HEK293 (cell line): ENCODE measurements around the gene B4GALNT2.

Experiments
- CTCF ChIA-PET: fragments of 350-600 bp; formaldehyde crosslinking; extraction: SDS; loops from one replicate; lab custom pipeline; 2021; ENCODE audit warnings: antibody characterized with exemption; lab: Yijun Ruan, JAX
- POLR2A ChIA-PET: fragments of 300-600 bp; formaldehyde crosslinking; extraction: SDS; loops from one replicate; lab custom pipeline; 2020; ENCODE audit warnings: antibody characterized with exemption, inconsistent platforms; lab: Yijun Ruan, JAX
- H3K27ac ChIP-seq: fragments of 200-500 bp; sonication (Bioruptor generic); 2 replicates; pipeline ENCODE4 v1.5.1; 2014; ENCODE audit warnings: low read depth, low read length, control low read depth, inconsistent platforms; ENCODE audit errors: extremely low read depth
- H3K36me3 ChIP-seq, 2 experiments: fragments of 200-500 bp in 1 of 2; sonication (Bioruptor generic) in 1 of 2; 1 replicate in 1 of 2; 2 replicates in 1 of 2; pipeline ENCODE4 v1.5.1; 2014 to 2017; ENCODE audit warnings: inconsistent platforms in 2 of 2, low read length in 2 of 2; ENCODE audit not compliant: control insufficient read depth in 2 of 2, insufficient read depth in 1 of 2
- H3K4me1 ChIP-seq: fragments of 200-500 bp; sonication (Bioruptor generic); 2 replicates; pipeline ENCODE4 v1.5.1; 2014; ENCODE audit warnings: mild to moderate bottlenecking, low read length, inconsistent platforms; ENCODE audit not compliant: control insufficient read depth, insufficient read depth
- H3K4me3 ChIP-seq: 2 replicates; pipeline ENCODE4 v1.5.1; 2011; ENCODE audit warnings: low read depth, mild to moderate bottlenecking, control low read depth, low read length, moderate library complexity
- H3K9me3 ChIP-seq: fragments of 200-500 bp; sonication (Bioruptor generic); 2 replicates; pipeline ENCODE4 v1.5.1; 2014; ENCODE audit warnings: low read depth, low read length, inconsistent platforms; ENCODE audit not compliant: control insufficient read depth, insufficient read depth
- FEZF1 ChIP-seq: fragments of 450-650 bp; formaldehyde crosslinking; IDR thresholded peaks from 2 replicates; pipeline ENCODE4 v1.5.1; 2016; ENCODE audit warnings: missing biosample characterization, missing genetic modification characterization
- MZF1 ChIP-seq: fragments of 450-650 bp; formaldehyde crosslinking; IDR thresholded peaks from 2 replicates; pipeline ENCODE4 v1.5.1; 2017; ENCODE audit warnings: missing biosample characterization, missing genetic modification characterization, borderline replicate concordance
- ZBTB20 ChIP-seq: fragments of 450-650 bp; formaldehyde crosslinking; IDR thresholded peaks from 2 replicates; pipeline ENCODE4 v1.5.1; 2016; ENCODE audit warnings: missing biosample characterization, missing genetic modification characterization
- ZEB2 ChIP-seq: fragments of 450-650 bp; formaldehyde crosslinking; IDR thresholded peaks from 2 replicates; pipeline ENCODE4 v1.5.1; 2016; ENCODE audit warnings: missing biosample characterization, missing genetic modification characterization
- ZFHX2 ChIP-seq: fragments of 450-650 bp; formaldehyde crosslinking; conservative IDR thresholded peaks from 2 replicates; pipeline ENCODE4 v1.5.1; 2016; ENCODE audit warnings: missing biosample characterization, missing genetic modification characterization
- ZNF223 ChIP-seq: fragments of 450-650 bp; formaldehyde crosslinking; IDR thresholded peaks from 2 replicates; pipeline ENCODE4 v1.5.1; 2016; ENCODE audit warnings: missing biosample characterization, missing genetic modification characterization
- ZNF266 ChIP-seq: fragments of 450-650 bp; formaldehyde crosslinking; IDR thresholded peaks from 2 replicates; pipeline ENCODE4 v1.5.1; 2016; ENCODE audit warnings: missing biosample characterization, missing genetic modification characterization, low read depth
- ZNF37A ChIP-seq: fragments of 450-650 bp; IDR thresholded peaks from 2 replicates; pipeline ENCODE4 v1.5.1; 2018; ENCODE audit warnings: missing biosample characterization, missing genetic modification characterization
- ZNF391 ChIP-seq: fragments of 450-650 bp; formaldehyde crosslinking; IDR thresholded peaks from 2 replicates; pipeline ENCODE4 v1.5.1; 2016; ENCODE audit warnings: low read depth, missing biosample characterization, missing genetic modification characterization, borderline replicate concordance
- ZNF501 ChIP-seq: fragments of 450-650 bp; formaldehyde crosslinking; IDR thresholded peaks from 2 replicates; pipeline ENCODE4 v1.5.1; 2016; ENCODE audit warnings: missing biosample characterization, missing genetic modification characterization
- ZNF510 ChIP-seq: fragments of 450-650 bp; formaldehyde crosslinking; IDR thresholded peaks from 2 replicates; pipeline ENCODE4 v1.5.1; 2018; ENCODE audit warnings: mild to moderate bottlenecking, missing genetic modification characterization, missing biosample characterization; ENCODE audit not compliant: insufficient replicate concordance
- ZNF529 ChIP-seq: fragments of 450-650 bp; formaldehyde crosslinking; IDR thresholded peaks from 2 replicates; pipeline ENCODE4 v1.5.1; 2017; ENCODE audit warnings: missing genetic modification characterization, missing biosample characterization; ENCODE audit not compliant: insufficient replicate concordance
- ZNF600 ChIP-seq: fragments of 450-650 bp; formaldehyde crosslinking; IDR thresholded peaks from 2 replicates; pipeline ENCODE4 v1.5.1; 2016; ENCODE audit warnings: missing biosample characterization, missing genetic modification characterization
- ZNF654 ChIP-seq: fragments of 450-650 bp; formaldehyde crosslinking; IDR thresholded peaks from 2 replicates; pipeline ENCODE4 v1.5.1; 2016; ENCODE audit warnings: low read depth, missing biosample characterization, missing genetic modification characterization
- TF ChIP-seq, protein P1 (sequence below): fragments of 450-650 bp; formaldehyde crosslinking; IDR thresholded peaks from 2 replicates; pipeline ENCODE4 v1.5.1; 2016; ENCODE audit warnings: missing biosample characterization, missing genetic modification characterization
- TF ChIP-seq, protein P2 (sequence below): fragments of 450-650 bp; formaldehyde crosslinking; IDR thresholded peaks from 2 replicates; pipeline ENCODE4 v1.5.1; 2016; ENCODE audit warnings: missing biosample characterization, missing genetic modification characterization
- TF ChIP-seq, protein P3 (sequence below): fragments of 450-650 bp; formaldehyde crosslinking; IDR thresholded peaks from 2 replicates; pipeline ENCODE4 v1.5.1; 2016; ENCODE audit warnings: missing biosample characterization, missing genetic modification characterization
- TF ChIP-seq, protein P4 (sequence below): fragments of 450-650 bp; formaldehyde crosslinking; IDR thresholded peaks from 2 replicates; pipeline ENCODE4 v1.5.1; 2016; ENCODE audit warnings: missing biosample characterization, missing genetic modification characterization, borderline replicate concordance

The B4GALNT2 gene

DNA sequence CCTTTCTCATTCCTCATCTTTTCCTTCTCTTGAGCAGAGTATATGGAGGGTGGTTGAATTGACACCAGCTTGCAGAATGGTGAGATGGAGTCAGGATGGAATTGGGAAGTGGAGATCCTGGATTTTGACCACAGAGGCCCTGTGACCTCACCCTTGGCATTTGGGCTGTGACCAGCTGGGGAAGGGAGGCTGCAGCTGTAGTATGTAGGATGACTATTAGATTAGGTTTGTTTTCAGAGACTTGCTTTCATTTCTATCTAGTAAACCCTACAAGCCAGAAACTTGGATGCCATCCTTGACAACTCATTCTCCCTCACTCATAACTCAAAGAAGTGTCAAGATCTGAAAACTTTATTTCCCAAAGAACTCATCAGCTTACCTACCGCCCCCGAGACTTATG lies 71.9 kb downstream of the B4GALNT2 start:
- TF ChIP-seq ZNF266 (tag by site-specific recombination) (no peak), ZBTB20 (tag by site-specific recombination) (no peak)
- TF ChIP-seq, all 188 proteins: peak for 0
- H3K9me3 ChIP-seq, result no peaks in the 10 kb centered on the region
- ChIA-PET CTCF (interaction anchor here (0.8 to 1.7 kb wide), 3 partner anchors 11 to 23 kb away, joined by 3 to 8 read pairs (median 3); no protein-coding TSS in a partner anchor), POLR2A (interaction anchor here (0.7 kb wide), 1 partner anchor 12 kb away, joined by 3 read pairs; no protein-coding TSS in a partner anchor)
- no peak overlapping the region for H3K27ac ChIP-seq
- no peak overlapping the region for H3K4me3 ChIP-seq
- H3K36me3 ChIP-seq, result no peaks in the 10 kb centered on the region
- no peaks in the 10 kb centered on the region for H3K4me1 ChIP-seq

DNA sequence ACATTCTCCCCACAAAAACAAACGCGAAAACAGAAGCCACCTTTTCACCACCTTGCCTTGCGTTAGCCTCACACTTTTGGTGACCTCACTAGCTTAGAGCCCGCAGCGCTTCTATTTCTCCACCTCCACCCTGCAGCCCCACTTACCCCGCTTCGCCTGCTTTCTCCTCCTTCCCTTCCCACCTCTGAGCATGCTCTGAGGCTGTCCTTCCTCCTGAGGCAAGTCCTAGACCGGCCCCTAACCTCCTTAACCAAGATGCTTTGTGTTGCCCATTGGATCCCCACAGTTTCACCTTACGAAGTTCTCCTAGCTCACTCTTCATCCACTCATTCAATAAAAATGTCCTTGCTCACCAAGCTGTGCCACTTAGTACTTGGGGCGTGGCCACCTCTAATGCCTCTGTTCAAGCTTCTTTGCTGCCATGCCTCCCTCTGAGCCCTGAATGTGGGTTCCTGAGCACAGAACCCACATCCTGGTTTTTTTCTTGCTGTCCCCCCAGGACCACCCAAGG lies 76.5 kb downstream of the B4GALNT2 start:
- Histone ChIP-seq H3K4me3 (no peak overlapping the region), H3K27ac (no peak overlapping the region), H3K9me3 (no peaks in the 10 kb centered on the region), H3K4me1 (no peaks in the 10 kb centered on the region), H3K36me3 (no peaks in the 10 kb centered on the region)
- ChIA-PET POLR2A (interaction anchor here (1.0 to 1.2 kb wide), 2 partner anchors 16 to 26 kb away, joined by 4 to 5 read pairs; no protein-coding TSS in a partner anchor), CTCF (interaction anchor here (0.7 to 4.4 kb wide), 4 partner anchors 13 to 236 kb away, joined by 3 to 28 read pairs (median 8); no protein-coding TSS in a partner anchor)
- TF ChIP-seq, protein P1, sequence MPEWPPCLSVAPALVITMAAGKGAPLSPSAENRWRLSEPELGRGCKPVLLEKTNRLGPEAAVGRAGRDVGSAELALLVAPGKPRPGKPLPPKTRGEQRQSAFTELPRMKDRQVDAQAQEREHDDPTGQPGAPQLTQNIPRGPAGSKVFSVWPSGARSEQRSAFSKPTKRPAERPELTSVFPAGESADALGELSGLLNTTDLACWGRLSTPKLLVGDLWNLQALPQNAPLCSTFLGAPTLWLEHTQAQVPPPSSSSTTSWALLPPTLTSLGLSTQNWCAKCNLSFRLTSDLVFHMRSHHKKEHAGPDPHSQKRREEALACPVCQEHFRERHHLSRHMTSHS (tag by site-specific recombination), result no peak
- TF ChIP-seq, protein P2, sequence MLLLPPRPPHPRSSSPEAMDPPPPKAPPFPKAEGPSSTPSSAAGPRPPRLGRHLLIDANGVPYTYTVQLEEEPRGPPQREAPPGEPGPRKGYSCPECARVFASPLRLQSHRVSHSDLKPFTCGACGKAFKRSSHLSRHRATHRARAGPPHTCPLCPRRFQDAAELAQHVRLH (tag by site-specific recombination), result no peak
- TF ChIP-seq ZNF529 (tag by site-specific recombination) (no peak), ZNF600 (tag by site-specific recombination) (no peak), ZNF510 (tag by site-specific recombination) (no peak), MZF1 (tag by site-specific recombination) (no peak), ZNF654 (no peak), ZNF391 (tag by site-specific recombination) (no peak), FEZF1 (tag by site-specific recombination) (no peak), ZNF223 (tag by site-specific recombination) (no peak), ZFHX2 (tag by site-specific recombination) (no peak), ZEB2 (tag by site-specific recombination) (no peak), ZNF501 (tag by site-specific recombination) (no peak), ZNF37A (tag by site-specific recombination) (no peak)
- TF ChIP-seq, protein P3, sequence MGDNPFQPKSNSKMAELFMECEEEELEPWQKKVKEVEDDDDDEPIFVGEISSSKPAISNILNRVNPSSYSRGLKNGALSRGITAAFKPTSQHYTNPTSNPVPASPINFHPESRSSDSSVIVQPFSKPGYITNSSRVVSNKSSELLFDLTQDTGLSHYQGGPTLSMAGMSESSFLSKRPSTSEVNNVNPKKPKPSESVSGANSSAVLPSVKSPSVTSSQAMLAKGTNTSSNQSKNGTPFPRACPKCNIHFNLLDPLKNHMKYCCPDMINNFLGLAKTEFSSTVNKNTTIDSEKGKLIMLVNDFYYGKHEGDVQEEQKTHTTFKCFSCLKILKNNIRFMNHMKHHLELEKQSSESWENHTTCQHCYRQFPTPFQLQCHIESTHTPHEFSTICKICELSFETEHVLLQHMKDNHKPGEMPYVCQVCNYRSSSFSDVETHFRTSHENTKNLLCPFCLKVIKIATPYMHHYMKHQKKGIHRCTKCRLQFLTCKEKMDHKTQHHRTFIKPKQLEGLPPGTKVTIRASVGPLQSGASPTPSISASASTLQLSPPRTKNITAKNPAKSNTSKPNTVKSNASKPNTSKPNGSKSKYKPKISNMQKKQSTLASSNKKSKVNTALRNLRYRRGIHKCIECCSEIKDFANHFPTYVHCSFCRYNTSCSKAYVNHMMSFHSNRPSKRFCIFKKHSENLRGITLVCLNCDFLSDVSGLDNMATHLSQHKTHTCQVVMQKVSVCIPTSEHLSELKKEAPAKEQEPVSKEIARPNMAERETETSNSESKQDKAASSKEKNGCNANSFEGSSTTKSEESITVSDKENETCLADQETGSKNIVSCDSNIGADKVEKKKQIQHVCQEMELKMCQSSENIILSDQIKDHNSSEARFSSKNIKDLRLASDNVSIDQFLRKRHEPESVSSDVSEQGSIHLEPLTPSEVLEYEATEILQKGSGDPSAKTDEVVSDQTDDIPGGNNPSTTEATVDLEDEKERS, result no peak
- TF ChIP-seq, protein P4, sequence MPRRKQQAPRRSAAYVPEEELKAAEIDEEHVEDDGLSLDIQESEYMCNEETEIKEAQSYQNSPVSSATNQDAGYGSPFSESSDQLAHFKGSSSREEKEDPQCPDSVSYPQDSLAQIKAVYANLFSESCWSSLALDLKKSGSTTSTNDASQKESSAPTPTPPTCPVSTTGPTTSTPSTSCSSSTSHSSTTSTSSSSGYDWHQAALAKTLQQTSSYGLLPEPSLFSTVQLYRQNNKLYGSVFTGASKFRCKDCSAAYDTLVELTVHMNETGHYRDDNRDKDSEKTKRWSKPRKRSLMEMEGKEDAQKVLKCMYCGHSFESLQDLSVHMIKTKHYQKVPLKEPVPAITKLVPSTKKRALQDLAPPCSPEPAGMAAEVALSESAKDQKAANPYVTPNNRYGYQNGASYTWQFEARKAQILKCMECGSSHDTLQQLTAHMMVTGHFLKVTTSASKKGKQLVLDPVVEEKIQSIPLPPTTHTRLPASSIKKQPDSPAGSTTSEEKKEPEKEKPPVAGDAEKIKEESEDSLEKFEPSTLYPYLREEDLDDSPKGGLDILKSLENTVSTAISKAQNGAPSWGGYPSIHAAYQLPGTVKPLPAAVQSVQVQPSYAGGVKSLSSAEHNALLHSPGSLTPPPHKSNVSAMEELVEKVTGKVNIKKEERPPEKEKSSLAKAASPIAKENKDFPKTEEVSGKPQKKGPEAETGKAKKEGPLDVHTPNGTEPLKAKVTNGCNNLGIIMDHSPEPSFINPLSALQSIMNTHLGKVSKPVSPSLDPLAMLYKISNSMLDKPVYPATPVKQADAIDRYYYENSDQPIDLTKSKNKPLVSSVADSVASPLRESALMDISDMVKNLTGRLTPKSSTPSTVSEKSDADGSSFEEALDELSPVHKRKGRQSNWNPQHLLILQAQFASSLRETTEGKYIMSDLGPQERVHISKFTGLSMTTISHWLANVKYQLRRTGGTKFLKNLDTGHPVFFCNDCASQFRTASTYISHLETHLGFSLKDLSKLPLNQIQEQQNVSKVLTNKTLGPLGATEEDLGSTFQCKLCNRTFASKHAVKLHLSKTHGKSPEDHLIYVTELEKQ (tag by site-specific recombination), result no peak
